HG03196 (cell line): ENCODE data around the gene RANBP1.
"Not testable (repeated sequence)": the region's sequence is repeated elsewhere in the genome, so short reads cannot be mapped to it uniquely, and the experiment has no call there.

Experiments used
- ATAC-seq: cut with Tn5 transposase; IDR thresholded peaks from one replicate; pipeline ENCODE4 v1.9.1; 2021; ENCODE audit not compliant: unreplicated experiment

Gene RANBP1

DNA sequence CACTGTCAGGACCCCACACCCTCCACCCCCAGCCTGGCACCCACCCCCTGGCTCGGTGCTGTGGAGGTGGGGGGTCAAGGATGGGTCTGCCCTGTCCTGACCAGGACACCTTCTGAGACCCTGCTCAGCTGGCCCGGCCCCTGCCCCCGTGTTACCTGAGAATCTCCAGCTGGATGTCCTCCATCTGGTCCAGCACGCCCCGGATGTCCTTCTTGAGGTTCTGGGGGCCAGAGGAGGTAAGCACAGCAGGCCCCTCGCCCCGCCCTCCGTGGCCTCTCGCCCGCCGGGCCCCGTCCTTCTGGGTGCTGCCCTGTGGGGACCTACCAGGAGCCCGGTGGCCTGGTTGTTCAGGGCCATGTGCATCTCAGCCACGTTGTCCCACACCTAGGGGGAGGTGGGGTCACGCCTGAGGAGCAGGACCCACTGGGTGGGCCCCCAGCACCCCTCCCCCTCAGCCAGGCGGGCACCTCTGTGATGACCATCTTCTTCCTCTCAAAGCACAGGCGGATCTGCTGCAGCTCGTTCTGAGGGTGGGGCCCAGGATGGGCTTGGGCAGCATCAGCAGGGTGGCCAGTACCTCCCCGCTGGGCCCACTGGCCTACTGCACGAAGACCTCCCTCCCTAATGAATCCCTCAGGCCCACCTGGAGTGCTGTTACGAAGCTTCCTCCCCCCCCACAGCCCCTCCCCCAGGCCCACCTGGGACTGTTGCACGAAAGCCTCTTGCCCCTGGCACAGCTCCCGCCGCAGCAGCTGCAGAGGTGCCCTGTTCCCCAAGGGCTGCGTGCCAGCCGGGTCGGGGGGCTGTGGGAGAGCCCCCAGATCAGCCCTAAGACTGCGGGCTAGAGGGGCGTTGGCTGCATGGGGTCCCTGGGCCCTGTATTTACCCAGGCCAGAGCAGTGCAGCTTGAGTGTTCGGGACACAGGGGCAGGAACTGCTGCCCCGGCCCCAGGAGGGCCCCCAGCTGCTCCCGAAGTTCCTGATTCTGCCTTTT lies 33.6 kb downstream of the RANBP1 start:
- ATAC-seq: no peak

DNA sequence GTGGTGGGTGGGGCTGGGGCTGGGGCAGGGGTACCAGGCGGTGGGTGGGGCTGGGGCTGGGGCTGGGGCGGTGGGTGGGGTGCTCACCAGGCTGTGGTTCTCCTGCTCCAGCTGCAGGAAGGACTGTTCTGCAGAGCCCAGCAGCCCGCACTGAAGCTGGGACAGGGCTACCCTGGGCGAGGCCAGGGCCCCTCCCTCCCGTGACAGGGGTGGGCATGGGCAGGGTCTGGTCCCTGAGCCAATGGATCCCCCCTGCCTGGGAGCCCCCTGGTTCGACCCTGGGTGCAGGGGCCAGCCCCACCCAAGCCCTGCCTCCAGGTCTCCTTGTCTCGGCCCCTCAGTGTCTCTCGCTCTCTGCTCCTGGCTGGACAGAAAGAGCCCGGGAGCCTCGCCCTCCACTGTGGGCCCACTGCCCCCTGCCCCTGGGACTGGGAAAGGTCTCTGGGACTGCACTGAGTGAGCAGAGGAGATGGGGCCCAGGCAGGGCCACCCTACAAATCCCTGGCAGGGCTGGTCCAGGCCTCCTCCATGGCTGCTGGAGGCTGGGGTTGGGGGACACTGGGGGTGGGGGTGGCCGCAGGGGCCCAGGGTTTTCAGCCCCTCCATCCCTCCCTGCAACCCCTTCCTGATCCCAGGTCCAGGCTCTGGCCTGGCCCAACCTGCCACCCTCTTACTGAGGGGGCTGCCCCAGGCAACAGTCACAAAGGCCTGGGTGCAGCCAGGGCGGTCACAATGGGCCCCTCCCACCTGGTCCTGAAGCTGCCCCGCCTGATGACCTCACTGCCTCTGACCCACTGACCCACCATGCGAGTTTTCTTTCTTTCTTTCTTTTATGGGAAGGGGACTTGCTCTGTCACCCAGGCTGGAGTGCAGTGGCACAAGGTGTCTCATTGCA lies 34.7 kb downstream of the RANBP1 start, which contains the start of gene CCDC188:
Gene CCDC188 (minus strand): TSS at position 675 of the 895 bp plus-strand sequence. CDS start 69 bp downstream, at position 606.
- no peak for ATAC-seq

DNA sequence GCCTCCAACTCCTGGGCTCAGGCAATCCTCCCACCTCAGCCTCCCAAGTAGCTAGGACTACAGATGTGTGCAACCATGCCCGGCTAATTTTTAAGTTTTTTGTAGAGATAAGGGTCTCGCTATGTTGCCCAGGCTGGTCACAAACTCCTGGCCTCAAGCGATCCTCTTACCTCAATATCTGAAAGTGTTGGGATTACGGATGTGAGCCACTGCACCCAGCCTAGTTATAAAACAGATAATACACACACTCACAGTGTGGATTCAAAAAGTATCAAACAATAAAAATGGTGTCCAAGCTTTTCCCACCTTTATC lies 35.3 kb downstream of the RANBP1 start:
- no peak for ATAC-seq

DNA sequence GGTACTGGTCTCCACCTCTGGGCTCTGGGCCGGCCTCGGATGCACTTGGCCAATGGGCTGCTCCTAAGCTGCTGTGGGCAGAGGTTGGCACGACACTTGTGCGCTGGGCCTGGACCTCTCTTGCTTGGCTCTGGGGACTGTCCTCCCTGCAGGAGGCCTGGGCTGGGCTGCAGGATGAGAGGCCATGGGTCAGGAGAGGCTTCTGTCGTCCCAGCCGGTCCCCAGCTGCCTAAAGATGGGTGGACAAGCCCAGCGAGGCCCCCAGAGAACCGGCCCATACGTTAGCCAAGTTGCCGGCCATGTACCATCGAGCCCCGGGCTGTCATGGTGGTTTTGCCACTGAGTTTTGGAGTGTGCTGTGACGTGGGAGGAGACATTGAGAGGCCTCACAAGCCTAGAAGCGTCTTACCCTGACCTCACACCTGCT lies 36.6 kb downstream of the RANBP1 start:
- no peak for ATAC-seq

DNA sequence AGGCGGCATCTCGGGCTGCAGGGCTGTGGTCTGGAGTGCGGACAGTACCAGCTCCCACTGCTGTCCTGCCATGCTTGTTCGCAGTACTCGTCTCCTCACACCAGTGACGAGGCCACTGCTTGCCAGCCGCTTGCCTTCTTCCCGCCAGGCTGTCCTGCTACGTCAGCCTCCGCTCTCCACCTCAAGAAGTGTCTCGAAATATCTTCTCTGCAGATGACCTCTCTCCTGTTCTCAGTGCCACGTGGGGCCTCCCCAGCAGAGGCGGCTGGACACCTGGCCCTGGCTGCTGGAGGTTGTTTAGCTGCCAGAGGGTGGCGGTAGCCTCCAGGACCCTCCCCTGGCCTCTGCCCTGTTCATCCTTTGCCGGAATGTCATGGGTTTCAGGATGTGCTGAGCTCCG lies 38.0 kb downstream of the RANBP1 start:
- no peak for ATAC-seq

DNA sequence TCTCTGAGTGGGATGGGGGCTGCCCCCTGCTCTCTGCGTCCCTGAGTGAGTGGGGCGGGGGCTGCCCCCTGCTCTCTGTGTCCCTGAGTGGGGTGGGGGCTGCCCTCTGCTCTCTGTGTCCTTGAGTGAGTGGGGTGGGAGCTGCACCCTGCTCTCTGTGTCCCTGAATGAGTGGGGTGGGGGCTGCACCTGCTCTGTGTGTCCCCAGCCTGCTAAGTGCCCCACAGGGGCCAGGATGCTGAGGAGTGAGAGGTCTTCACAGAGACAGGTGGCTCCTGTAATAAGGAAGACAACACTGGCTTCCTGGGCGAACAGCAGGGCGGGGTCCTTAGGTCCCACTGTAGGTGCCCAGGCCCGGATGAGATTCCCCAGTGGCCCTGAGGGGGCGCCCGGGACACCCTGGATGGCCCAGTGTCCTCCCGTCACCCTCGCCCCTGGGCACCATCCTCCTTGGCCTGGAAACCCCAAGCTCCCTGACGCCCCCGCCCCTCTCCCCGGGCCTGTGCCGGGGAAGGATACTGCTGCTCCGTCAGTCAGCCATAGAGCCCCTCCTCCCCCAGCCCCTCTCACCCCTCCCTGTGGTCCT lies 38.8 kb downstream of the RANBP1 start:
- no peak for ATAC-seq

DNA sequence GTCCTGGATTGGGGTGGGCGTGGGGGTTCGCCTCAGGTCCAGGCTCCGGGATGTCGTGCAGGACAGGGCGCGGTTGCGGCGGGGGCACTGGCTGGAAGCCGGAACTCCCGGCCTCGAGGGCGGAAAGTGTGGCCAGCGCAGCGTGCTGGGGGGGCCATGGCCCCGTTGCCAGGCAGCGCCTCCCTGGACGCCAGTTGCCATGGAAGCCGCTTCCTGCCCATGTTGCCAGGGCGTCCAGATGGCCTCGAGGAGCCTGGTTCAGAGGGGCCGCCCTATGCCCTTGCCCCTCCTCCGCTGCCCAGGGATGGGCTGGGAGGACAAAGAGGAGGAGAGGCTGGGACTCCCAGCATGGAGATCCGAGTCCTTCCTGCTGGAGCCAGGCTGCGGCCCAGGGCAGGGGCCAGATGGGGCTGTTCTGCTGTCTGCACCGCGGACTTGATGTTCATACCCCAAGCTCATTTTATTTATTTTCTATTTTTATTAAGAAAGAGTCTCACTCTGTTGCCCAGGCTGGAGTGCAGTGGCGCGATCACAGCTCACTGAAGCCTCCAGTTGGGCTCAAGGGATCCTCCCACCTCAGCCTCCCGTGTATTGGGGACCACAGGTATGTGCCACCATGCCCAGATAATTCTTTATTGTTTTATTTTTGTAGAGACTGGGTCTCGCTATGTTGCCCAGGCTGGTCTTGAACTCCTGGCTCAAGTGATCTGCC lies 39.6 kb downstream of the RANBP1 start:
- ATAC-seq: no peak

DNA sequence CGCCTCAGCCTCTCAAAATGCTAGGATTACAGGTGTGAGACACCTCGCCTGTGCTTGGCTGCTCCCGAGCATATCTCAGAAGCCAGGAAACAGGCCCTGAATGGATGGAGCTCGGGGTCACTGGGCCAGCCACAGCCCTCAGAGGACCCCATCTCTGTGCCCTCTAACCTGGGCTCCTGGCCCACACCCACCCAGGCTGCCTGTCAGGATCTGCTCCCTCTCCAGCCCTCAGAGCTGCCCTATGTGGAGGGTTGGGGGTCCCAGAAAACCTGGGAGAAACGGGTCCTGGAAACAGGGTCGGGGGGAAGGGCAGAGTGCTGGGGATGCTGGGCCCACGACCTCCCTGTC lies 40.1 kb downstream of the RANBP1 start:
- ATAC-seq: no peak

DNA sequence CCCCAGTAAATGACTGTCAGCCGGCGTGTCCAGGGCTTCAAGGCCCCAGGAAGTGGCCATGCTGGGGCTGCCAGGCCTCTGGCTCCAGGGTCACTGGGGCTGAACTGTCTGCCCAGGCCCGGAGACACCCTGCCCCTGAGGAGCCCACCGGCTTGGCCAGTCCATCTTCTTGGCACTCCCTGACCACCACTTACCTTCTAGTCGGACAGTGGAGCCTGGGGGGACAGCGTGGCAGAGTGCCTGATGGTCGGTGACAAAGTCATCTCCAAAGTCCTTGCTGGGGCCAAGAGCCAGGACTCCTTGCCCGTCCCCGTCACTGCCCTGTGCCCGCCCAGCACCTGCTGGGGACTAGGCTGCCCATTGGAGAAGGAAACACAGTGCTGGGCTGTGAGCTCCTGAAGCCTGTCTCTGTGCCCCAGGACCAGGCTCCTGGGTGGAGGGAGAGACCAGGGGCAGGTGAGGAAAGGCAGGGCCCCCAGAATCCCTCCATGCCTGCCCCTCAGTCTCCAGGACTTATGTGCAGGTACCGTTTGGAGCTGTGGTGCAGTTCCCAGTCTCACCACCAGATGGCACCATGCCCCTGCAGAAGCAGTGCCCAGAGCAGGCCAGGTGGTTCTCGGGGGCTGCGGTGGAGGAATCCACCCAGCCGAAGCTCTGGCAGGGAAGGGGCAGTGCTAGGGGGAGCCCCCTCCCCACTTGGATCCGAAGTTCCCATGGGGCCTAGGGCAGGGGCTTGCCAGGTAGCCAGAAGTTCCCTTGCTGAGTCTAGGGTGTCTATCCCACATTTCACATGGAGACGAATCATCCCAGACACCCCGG lies 40.9 kb downstream of the RANBP1 start:
- no peak for ATAC-seq

DNA sequence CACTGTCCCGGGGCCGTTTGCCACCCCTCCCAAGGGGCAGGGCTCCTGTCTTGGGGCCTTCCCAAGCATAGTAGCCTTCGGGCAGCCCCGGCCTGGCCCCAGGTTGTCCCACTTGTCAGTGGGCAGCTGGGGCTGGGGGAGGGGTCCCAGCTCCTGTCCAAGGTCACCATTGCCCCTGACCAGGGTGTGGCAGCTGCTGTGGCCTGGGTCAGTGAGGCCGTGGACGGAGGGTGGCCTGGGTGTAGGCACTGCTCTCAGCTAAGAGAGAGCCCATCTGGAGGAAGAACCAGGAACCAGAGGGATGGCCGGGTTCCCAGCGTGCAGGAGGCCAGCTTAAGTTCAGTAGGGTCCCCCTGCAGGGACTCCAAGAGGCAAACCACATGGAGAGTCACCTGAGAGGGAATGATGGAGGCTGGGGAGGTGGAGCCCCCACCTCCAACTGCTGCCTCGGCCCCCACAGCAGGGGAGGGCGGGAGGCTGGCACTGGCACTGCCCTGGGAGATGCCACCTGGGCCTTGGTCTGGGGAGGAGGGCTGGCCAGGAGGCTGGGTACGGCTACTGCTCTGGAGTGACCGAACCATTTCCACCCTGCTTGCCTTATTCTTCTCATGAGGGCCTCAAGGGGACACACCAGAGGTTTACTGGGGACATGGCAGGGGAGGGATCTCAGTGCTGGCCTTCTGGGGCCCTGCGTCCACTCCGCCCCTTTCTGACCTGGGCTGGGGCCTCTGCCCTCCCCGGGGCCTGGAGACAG lies 41.7 kb downstream of the RANBP1 start:
- ATAC-seq: no peak

DNA sequence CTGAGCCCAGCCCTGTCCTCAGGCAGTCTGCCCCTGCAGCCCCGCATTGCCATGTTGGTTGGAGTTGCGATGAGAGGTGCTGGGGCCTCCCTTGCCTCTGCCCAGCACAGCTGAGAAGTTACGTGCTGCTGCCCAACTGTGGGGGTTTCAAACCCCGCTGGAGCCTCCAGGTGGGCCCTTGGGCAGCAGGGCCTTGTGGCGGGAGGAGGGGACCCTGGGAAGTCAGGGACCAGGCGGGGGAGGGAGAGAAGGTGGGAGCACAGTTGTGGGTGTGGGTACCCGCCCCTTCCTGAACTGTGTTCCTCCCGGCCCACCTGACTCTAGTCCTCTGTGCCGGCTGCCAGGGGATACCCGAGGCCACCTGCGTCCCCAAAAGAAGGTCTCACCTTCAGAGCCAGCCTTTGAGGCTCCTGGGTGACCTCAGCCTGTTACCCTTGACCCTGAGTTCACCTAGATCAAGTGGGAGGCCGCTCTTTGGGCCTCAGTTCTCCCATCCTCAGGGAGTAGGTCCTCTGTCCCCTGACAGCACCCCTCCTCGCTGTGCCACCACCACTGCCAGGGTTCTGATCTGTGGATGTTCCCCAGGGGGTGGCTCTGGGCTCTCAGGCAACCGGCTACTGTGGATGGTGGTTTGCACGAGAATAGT lies 42.6 kb downstream of the RANBP1 start:
- ATAC-seq: no peak

DNA sequence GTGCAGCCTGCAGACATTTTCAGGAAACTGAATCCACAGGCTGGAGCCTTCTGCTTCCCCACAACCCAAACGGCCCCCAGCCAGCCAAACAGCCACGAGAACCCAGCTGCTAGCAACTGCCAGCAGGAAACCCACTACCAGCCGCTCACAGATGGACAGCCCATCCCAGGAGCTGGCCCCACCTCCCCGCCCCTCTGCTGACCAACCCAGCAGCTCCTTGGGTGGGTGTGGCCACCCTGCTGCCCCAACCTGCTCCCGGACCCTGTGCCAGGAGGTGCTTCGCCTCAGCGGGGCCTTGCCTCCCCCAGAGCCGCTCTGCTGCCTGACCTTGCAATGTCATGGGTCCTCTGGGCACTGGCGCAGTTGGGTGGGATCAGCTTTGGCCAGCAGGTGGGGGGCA lies 43.2 kb downstream of the RANBP1 start:
- ATAC-seq: no peak

DNA sequence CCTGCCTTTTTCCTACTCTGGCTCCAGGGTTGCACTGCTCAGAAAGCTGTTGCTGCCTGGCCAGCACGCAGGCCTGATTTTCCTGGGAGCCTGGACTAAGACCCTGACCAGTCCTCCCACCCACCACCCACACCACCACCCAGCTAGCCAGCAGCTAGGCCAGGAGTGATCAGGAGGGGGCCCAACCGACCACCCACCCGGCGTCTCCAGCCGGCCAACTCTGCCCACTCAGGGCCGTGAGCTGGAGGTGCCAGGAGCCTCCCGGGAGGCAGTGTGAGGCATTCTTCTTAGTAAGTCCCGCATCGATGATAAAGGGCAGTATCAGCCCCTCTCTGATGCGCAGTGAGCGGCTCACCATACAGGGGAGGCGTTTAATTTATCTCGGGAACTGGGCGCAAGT lies 43.6 kb downstream of the RANBP1 start:
- not testable (repeated sequence) for ATAC-seq

DNA sequence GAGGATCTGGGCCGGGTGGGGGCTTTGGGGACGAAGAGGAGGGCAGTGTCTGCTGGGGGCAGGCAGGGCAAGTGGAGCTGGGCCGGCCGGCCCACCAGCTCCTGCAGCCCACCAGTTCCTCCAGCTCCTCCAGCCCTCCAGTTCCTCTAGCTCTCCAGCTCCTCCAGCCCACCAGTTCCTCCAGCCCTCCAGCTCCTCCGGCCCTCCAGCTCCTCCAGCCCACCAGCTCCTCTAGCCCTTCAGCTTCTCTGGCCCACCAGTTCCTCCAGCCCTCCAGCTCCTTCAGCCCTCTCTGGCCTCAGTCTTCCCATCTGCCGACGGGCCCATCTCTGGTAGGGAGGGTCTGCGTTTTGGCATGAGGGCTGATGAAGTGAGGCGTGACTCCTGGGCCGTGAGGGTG lies 44.1 kb downstream of the RANBP1 start:
- ATAC-seq: no peak

DNA sequence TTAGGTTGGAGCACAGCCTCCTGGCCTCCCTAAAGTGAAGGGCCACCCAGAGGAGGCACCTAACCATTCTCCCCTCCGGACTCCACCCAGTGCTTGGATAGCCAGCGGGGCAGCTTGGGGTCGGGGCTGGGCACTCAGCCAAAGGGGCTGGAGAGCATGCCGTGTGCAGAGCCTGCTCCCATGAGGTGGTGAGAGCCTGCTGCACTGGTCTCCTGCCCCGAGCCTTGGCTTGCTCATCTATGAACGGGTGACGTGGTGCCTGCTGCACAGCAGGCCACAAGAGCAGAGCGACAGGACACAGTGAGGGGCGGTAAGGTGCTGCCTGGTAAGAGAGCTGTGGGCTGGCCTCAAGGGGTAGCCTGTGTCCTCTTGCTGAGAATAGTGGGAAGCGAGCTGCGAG lies 49.0 kb downstream of the RANBP1 start:
- ATAC-seq: no peak

DNA sequence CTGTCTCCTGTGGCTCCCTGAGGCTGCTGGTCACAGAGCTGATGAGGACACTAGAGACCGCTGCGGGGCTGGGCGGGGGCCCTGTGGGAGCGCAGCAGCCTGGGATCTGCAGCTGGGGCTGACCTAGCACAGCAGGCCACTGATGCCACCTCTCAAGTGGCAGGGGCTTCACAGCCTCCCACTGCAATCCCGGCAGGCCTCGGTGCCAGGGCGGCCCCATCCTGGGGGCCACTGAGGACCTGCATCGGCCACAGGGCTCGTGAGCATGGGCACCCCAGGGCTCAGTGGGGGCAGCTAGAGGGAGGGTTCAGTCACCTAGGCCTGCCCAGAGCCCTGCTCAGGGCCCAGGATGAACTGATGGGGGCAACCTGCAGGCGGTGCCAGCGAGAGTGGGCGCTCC lies 49.5 kb downstream of the RANBP1 start:
- ATAC-seq: no peak

DNA sequence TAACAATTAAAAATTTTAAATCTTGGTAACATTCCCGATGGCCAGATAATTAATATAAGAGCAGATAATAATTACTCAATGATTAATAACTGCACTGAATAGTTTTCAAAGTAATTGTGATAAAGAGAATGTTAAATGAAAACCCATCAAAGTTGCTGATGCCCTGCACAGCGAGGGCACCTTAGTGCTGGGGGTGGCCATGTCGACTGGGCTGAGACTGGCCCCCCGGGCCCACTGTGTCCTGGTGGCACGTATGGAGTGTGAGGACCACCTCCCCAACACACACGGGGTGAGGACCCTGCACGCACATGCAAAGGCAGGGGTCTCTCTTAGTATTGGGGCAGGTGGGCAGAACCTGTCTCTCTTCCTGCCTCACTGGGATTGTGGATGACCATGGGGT lies 50.0 kb downstream of the RANBP1 start:
- ATAC-seq: no peak

DNA sequence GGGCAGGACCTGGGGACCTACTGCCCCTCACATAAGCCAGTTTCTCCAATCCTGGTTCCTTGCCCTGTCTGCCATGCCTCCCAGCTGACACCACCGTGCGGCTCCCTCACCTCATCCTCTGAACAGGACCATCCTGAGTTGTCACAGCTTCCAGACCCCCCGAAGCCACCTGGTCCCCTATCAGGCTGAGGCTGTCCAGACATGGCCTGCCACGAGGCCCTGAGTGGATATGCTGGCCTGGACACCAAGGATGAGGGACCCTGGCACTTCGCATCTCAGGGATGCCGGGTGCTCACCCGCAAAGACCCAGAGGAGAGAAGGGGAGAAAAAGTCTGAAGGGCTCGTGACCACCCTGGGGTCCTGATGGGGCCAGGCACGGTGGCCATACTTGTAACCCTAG lies 50.8 kb downstream of the RANBP1 start:
- no peak for ATAC-seq
